Right lobe of liver (tissue), 6 donors: Measurements from ENCODE around the gene AHNAK2. TPM values are rescaled to one million over a fixed set of nuclear protein-coding genes. Genes with fewer than 3 reads are reported as not detected.

Source experiments
- ATAC-seq, 4 donors: fragments of 200-7000 bp; cut with Tn5 transposase; one replicate each; pipeline ENCODE4 v1.9.1; 2020; ENCODE audit warnings: mild to moderate bottlenecking in 4 of 4, moderate library complexity in 4 of 4
- DNase-seq, 3 donors: peaks; one replicate each; pipeline ENCODE4 v3.0.0-alpha.2; 2020
- H3K27ac ChIP-seq, 3 donors: fragments of 200-600 bp; one replicate each; pipeline ENCODE4 v1.8.0; 2022
- H3K27me3 ChIP-seq, 2 donors: fragments of 200-600 bp; one replicate each; pipeline ENCODE4 v1.8.0; 2022
- H3K36me3 ChIP-seq, 4 donors: fragments of 200-600 bp; sonication (generic) in 1 of 4; one replicate each; pipeline versions ENCODE4 v1.5.1 to v1.8.0; 2017 to 2022; ENCODE audit warnings: control low read depth in 1 of 4
- H3K4me1 ChIP-seq, 4 donors: fragments of 200-600 bp; sonication (generic) in 1 of 4; one replicate each; pipeline versions ENCODE4 v1.5.1 to v1.8.0; 2017 to 2022; ENCODE audit warnings: control low read depth in 1 of 4
- H3K4me3 ChIP-seq, 3 donors: fragments of 200-600 bp; one replicate each; pipeline ENCODE4 v1.8.0; 2022
- H3K9me3 ChIP-seq, 4 donors: fragments of 200-600 bp; sonication (generic) in 1 of 4; one replicate each; pipeline versions ENCODE4 v1.5.1 to v1.8.0; 2017 to 2022; ENCODE audit warnings: control low read depth in 1 of 4
- POLR2A ChIP-seq: fragments of 450-650 bp; IDR thresholded peaks from one replicate; pipeline ENCODE4 v1.6.1; 2017; ENCODE audit warnings: antibody characterized with exemption, mild to moderate bottlenecking
- WGBS: methylation state at CpG from one replicate; pipeline ENCODE4 v1.1.6; 2018; ENCODE audit warnings: low coverage, low lambda C conversion rate; ENCODE audit not compliant: insufficient coverage; ENCODE audit errors: missing lambda C conversion rate; 5-methylcytosine and 5-hydroxymethylcytosine counted together
- intact Hi-C, 2 donors: fragments of 100-400 bp; cut with DNase I; formaldehyde crosslinking; loops; one replicate each; pipeline versions ENCODE4 v1.11.2 to v1.14.1; 2022
- total RNA-seq, 6 experiments: library from RNA; depleted of rRNA in 2 of 6; stranded (reverse); fragments of >200 nt in 2 of 6; fragmentation: NEBNext Ultra II Directional in 3 of 6; extraction: Animal tissue kit (Norgen Biotek cat#: 25700) in 3 of 6; gene quantifications; one replicate each; pipeline versions ENCODE4 v1.1.0 to v1.2.4, GENCODE V29; 2016 to 2023
- TF ChIP-seq, protein P1 (sequence below), 4 donors: fragments of 200-600 bp in 3 of 4; fragments of 450-650 bp in 1 of 4; IDR thresholded peaks; one replicate each; pipeline versions ENCODE4 v1.5.1 to v1.8.0; 2016 to 2022; ENCODE audit warnings: antibody characterized with exemption in 4 of 4, mild to moderate bottlenecking in 2 of 4
- donor health status: DM: no; HTN: yes; CAD: no.
- donor health status: DM: no; HTN: no; CAD: no.
- donor health status: DM: no; HTN: no; CAD: no.
- donor health status: DM: no; HTN: yes; CAD: no.
- donor health status: DM: no; HTN: yes; CAD: no.

AHNAK2 gene
- total RNA-seq, 6 experiments from 2014 or later: 2.1 to 12.2 (median 4.6) TPM

DNA sequence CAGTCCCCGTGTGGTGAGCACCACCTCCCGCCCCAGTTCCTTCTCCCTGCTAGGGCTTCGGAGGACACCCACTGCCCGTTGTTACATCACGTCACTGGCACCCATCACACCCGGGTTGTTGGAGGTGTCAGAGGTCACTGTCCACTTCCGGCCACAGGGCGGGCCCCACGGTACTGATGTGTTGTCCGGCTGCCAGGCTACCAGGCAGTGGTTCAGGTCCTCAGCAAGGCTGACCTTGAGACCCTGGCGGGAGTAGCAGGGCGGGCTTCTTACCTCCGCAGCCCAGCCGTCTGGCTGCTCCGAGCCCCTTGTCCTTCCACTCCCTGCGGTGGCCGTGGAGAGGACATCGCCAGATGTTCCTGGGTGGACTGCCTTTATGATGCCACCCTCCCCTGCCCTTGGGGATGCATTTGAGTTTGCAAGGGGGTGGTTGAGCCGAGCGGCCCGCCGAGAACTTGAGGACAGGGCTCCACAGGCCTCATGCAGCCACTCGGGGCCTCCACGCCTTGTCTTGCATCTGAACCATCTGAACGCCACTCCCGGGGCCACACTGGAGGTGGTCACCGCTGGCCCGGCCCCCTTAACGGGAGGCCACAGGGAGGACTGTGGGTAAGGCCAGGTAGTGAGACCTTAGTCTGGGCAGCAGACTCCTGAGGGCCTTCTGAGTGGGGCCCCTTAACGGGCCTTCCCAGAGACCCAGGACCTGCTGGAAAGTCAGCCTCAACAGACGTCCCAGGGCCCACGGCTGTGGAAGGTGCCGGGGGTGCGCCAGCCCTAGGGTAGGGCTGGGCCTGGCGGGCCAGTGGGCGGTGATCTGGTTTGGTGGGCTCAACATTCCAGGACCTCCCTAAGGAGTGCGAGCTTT is 80.6 kb downstream of the AHNAK2 start:
- TF ChIP-seq, protein P1, sequence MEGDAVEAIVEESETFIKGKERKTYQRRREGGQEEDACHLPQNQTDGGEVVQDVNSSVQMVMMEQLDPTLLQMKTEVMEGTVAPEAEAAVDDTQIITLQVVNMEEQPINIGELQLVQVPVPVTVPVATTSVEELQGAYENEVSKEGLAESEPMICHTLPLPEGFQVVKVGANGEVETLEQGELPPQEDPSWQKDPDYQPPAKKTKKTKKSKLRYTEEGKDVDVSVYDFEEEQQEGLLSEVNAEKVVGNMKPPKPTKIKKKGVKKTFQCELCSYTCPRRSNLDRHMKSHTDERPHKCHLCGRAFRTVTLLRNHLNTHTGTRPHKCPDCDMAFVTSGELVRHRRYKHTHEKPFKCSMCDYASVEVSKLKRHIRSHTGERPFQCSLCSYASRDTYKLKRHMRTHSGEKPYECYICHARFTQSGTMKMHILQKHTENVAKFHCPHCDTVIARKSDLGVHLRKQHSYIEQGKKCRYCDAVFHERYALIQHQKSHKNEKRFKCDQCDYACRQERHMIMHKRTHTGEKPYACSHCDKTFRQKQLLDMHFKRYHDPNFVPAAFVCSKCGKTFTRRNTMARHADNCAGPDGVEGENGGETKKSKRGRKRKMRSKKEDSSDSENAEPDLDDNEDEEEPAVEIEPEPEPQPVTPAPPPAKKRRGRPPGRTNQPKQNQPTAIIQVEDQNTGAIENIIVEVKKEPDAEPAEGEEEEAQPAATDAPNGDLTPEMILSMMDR (IDR thresholded peaks at IDR 0.05): no peak
- TF ChIP-seq POLR2A: no peak
- intact Hi-C loops: no loop called here
- 100% methylated on average over 1 of the region's 37 CpGs for WGBS
- peak in 2 of 3 donors; percentile 20 to 46 for DNase-seq
- H3K27me3 ChIP-seq: no peaks in the 10 kb centered on the region
- no peak overlapping the region for H3K4me3 ChIP-seq
- H3K4me1 ChIP-seq: peaks cover 0 to 5% (median 0%) of the 10 kb centered on the region in 4 donors
- H3K36me3 ChIP-seq: no peaks in the 10 kb centered on the region
- no peak overlapping the region for H3K27ac ChIP-seq
- ATAC-seq: no peak
- no peaks in the 10 kb centered on the region for H3K9me3 ChIP-seq

DNA sequence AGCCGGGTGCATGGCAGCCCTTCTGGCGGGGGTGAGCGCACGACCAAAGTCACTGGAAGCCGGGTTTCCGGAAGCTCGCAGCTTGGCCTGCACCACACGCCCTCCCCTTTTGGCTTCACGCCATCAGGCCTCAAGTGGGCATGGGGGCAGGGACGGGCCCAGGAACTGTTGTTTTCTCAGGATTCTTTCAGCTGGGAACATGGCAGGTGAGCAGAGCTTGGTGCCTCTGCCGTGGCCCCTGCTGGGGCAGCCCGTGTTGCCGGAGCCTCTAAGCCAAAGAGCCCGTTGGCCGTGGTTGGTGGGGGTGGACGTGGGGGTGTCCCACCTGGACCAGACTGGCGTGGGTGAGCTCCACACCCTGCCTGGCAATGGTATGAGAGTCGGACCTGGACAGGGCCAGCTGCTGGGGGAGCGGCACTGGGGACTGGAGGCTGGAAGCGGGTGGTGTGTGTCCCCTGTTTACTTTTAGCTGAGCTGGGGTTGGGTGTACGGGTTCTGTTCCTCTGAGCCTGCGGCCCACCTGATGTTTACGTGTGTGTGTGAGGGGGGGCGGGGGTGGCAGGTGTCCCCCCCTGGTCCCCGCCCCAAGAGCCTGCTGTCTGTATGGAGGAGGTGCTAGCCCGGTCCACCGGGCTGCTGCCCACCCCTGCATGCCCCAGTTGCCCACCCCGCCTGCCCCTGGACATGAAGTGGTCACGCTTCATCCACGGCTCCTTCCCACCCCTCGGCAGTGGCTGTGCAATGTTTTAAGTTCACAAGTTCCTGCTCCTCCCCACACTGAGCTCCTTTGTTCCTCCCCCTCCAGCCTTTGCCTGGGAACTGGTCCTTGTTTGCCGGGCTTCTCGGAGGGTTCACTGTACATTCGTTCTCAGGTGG is 82.2 kb downstream of the AHNAK2 start:
- H3K27me3 ChIP-seq: no peaks in the 10 kb centered on the region
- TF ChIP-seq, protein P1 (IDR thresholded peaks at IDR 0.05): no peak
- TF ChIP-seq POLR2A: no peak
- no peaks in the 10 kb centered on the region for H3K9me3 ChIP-seq
- H3K27ac ChIP-seq: no peak overlapping the region
- DNase-seq (peak in 2 of 3 donors; percentile 24 to 46), ATAC-seq (peak in 2 of 4 donors; percentile 3 to 4)
- no peaks in the 10 kb centered on the region for H3K36me3 ChIP-seq
- H3K4me3 ChIP-seq: no peak overlapping the region
- intact Hi-C loops: no loop called here
- WGBS: 72% methylated on average over 6 of the region's 34 CpGs
- H3K4me1 ChIP-seq: peaks cover 0 to 5% (median 0%) of the 10 kb centered on the region in 4 donors

DNA sequence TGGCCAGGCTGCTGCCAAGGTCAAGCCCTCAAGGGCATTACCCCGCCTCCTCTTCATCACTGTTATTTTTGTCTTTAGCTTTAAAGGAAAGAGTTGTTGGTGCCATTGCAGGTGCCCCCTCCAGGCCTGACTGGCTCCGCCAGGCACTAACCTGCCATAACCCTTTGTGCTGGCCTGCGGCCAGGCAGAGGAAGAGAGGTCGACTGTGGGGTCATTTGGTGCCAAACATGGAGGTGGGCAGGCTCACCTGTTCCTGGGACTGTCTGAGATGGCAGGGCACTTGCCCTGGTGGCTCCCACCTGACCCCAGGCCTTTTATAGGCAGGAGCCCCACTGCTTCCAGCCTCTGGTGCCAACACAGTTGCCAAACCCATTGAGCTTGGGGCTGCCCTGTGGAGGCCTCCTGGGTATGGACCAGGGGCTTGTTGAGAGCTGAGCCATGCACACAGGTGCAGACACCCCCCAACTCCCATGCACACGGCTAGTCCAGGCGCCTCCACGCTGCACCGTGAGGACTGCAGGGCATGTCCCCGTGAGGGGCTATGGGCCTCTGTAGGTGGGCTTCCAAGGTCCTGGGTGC is 82.9 kb downstream of the AHNAK2 start:
- no peak for TF ChIP-seq POLR2A
- TF ChIP-seq, protein P1 (IDR thresholded peaks at IDR 0.05): no peak
- Histone ChIP-seq H3K4me1 (peaks cover 0 to 5% (median 0%) of the 10 kb centered on the region in 4 donors), H3K27ac (no peak overlapping the region), H3K36me3 (no peaks in the 10 kb centered on the region), H3K27me3 (no peaks in the 10 kb centered on the region), H3K9me3 (no peaks in the 10 kb centered on the region), H3K4me3 (no peak overlapping the region)
- peak; percentile 38 to 69 (median 63) for DNase-seq
- 0% methylated on average over 2 of the region's 9 CpGs for WGBS
- intact Hi-C loops: no loop called here
- peak; percentile 9 to 55 (median 30) for ATAC-seq
